A673 (cell line): Measurements from ENCODE around the gene FKBP4. TPM values are rescaled to one million over a fixed set of nuclear protein-coding genes. Genes with fewer than 3 reads are reported as not detected.

Experiments
- BruUV-seq: library from RNA; stranded (reverse); fragments of 400-500 nt; replicated peaks from 2 replicates; lab custom pipeline; 2021; lab: Mats Ljungman, UMichigan
- CTCF ChIA-PET: fragments of 300-600 bp; sonication (Branson Sonifier 250); formaldehyde crosslinking; loops from one replicate; lab custom pipeline; 2022; ENCODE audit warnings: antibody characterized with exemption; lab: Charles Lee
- POLR2A ChIA-PET: fragments of 300-600 bp; sonication (Branson Sonifier 250); formaldehyde crosslinking; loops from one replicate; lab custom pipeline; 2022; ENCODE audit warnings: antibody characterized with exemption; ENCODE audit not compliant: low non-redundant PET; lab: Charles Lee
- DNase-seq: peaks from one replicate; pipeline ENCODE4 v3.0.0-alpha.2; 2015; ENCODE audit warnings: low spot score
- H3K27ac ChIP-seq: fragments of 200-600 bp; sonication (generic); 2 replicates; pipeline ENCODE4 v1.5.1; 2016; ENCODE audit warnings: mixed run types, low read depth, mild to moderate bottlenecking, mixed read lengths, antibody characterized with exemption, low read length; ENCODE audit not compliant: poor library complexity, severe bottlenecking
- H3K27me3 ChIP-seq: fragments of 200-600 bp; sonication (generic); replicated peaks from 2 replicates; pipeline ENCODE4 v1.6.1; 2017; ENCODE audit warnings: mixed run types, low read depth, mild to moderate bottlenecking, mixed read lengths, antibody characterized with exemption, low read length; ENCODE audit not compliant: insufficient read depth, poor library complexity
- H3K36me3 ChIP-seq: fragments of 200-600 bp; sonication (generic); 2 replicates; pipeline ENCODE4 v1.6.1; 2016; ENCODE audit warnings: mixed run types, mild to moderate bottlenecking, mixed read lengths, antibody characterized with exemption, low read length; ENCODE audit not compliant: insufficient read depth, poor library complexity, severe bottlenecking
- H3K4me1 ChIP-seq: fragments of 200-600 bp; sonication (generic); 2 replicates; pipeline ENCODE4 v1.6.1; 2017; ENCODE audit warnings: mixed run types, mild to moderate bottlenecking, mixed read lengths, antibody characterized with exemption, low read length; ENCODE audit not compliant: insufficient read depth, poor library complexity, severe bottlenecking
- H3K4me3 ChIP-seq: fragments of 200-600 bp; sonication (generic); 2 replicates; pipeline ENCODE4 v1.5.1; 2016; ENCODE audit warnings: low read depth, mixed run types, mild to moderate bottlenecking, mixed read lengths, low read length; ENCODE audit not compliant: poor library complexity, severe bottlenecking
- H3K9me3 ChIP-seq: fragments of 200-600 bp; sonication (generic); 2 replicates; pipeline ENCODE4 v1.6.1; 2016; ENCODE audit warnings: mixed run types, low read depth, mild to moderate bottlenecking, mixed read lengths, antibody characterized with exemption, low read length; ENCODE audit not compliant: poor library complexity, severe bottlenecking
- EZH2 ChIP-seq: fragments of 200-600 bp; sonication (generic); IDR thresholded peaks from 2 replicates; pipeline ENCODE4 v1.6.1; 2017; ENCODE audit warnings: borderline replicate concordance, low read depth, mild to moderate bottlenecking, mixed read lengths, antibody characterized with exemption, low read length; ENCODE audit not compliant: poor library complexity, severe bottlenecking
- intact Hi-C: fragments of 100-400 bp; cut with micrococcal nuclease; formaldehyde crosslinking; loops from one replicate; pipeline ENCODE4 v1.10.0; 2022; ENCODE audit not compliant: unreplicated experiment
- total RNA-seq: library from RNA; stranded (reverse); gene quantifications from 2 replicates; pipeline ENCODE4 v1.2.3, GENCODE V29; 2021
- TF ChIP-seq, protein P1 (sequence below): fragments of 300-800, 200-600 bp; sonication (generic); conservative IDR thresholded peaks from 2 replicates; pipeline ENCODE4 v1.5.1; 2017; ENCODE audit warnings: low read depth, mild to moderate bottlenecking, antibody characterized with exemption, low read length, moderate library complexity, mixed read lengths

FKBP4 gene
- total RNA-seq, 1 experiment from 2014 or later = 196 TPM

DNA sequence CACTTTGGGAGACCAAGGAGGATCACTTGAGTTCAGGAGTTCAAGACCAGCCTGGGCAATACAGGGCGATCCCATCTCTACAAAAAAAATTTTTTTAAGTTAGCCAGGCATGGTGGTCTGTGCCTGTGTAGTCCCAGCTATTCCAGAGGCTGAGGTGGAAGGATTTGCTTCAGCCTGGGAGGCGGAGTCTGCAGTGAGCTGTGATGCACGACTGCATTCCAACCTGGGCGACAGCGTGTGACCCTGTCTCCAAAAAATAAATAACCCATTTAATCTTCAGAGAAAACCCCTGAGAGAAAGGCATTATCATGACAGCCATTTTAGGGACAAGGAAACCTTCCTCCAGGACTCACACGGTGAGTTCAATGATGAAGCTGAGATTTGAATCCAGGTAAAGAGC is 3.7 kb upstream of the FKBP4 start:
- H3K27me3 ChIP-seq = no peaks in the 10 kb centered on the region
- H3K4me1 ChIP-seq = peaks cover 5% of the 10 kb centered on the region
- BruUV-seq = no TSS peak
- intact Hi-C loops = no loop called here
- no peak overlapping the region for H3K27ac ChIP-seq
- H3K9me3 ChIP-seq = no peaks in the 10 kb centered on the region
- no peak overlapping the region for H3K4me3 ChIP-seq
- ChIA-PET CTCF (no interaction called here), POLR2A (no interaction called here)
- TF ChIP-seq, protein P1, sequence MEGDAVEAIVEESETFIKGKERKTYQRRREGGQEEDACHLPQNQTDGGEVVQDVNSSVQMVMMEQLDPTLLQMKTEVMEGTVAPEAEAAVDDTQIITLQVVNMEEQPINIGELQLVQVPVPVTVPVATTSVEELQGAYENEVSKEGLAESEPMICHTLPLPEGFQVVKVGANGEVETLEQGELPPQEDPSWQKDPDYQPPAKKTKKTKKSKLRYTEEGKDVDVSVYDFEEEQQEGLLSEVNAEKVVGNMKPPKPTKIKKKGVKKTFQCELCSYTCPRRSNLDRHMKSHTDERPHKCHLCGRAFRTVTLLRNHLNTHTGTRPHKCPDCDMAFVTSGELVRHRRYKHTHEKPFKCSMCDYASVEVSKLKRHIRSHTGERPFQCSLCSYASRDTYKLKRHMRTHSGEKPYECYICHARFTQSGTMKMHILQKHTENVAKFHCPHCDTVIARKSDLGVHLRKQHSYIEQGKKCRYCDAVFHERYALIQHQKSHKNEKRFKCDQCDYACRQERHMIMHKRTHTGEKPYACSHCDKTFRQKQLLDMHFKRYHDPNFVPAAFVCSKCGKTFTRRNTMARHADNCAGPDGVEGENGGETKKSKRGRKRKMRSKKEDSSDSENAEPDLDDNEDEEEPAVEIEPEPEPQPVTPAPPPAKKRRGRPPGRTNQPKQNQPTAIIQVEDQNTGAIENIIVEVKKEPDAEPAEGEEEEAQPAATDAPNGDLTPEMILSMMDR = no peak
- no peak for TF ChIP-seq EZH2
- DNase-seq = no peak
- no peaks in the 10 kb centered on the region for H3K36me3 ChIP-seq

DNA sequence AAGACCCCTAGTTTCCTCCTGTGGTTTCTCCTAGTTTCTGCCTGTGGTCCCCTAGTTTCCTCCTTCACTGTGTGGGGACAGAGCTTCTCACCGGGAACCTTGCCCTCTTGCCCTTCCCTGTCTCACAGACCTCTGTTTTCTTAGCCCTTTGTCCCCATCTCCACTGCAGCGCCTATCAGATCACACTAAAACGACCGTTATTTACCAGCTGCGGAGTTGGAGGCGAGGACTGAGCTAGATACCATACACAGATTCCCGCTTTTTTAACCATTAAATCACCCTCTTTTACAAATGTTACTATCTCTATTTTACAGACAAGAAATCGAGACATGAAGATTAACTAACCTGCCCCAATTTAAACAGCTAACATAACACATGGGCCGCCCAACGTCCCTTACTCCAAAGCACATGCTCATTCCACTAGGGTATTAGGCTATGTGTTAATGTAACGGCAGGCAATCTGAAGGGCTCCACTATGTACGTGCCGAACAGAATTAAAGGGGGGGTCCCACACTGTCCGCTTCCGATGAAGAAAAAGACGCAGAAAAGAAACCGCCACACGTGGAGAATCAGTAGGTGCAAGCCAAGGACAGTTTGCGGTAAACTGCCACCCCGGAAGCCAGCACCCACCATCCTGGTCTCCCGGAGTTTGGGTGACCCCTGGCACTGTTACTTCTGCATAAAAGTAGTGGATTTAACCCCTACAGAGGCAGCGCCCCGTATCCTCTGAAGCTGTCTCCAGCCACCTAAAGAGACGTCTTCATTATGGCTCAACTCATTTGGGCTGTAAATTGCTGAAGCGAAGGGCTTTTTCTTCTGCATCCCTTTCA is 1.9 kb upstream of the FKBP4 start:
- peaks cover 15% of the 10 kb centered on the region for H3K4me1 ChIP-seq
- no peak overlapping the region for H3K4me3 ChIP-seq
- BruUV-seq = no TSS peak
- intact Hi-C loops = no loop called here
- POLR2A ChIA-PET = no interaction called here
- no peaks in the 10 kb centered on the region for H3K9me3 ChIP-seq
- no peak for DNase-seq
- peaks cover 15% of the 10 kb centered on the region for H3K36me3 ChIP-seq
- TF ChIP-seq, protein P1 = no peak
- TF ChIP-seq EZH2 = no peak
- no peak overlapping the region for H3K27ac ChIP-seq
- no peaks in the 10 kb centered on the region for H3K27me3 ChIP-seq
- CTCF ChIA-PET = interaction anchor here (1.0 kb wide), 1 partner anchor 8 kb away, joined by 5 read pairs; no protein-coding TSS in a partner anchor

DNA sequence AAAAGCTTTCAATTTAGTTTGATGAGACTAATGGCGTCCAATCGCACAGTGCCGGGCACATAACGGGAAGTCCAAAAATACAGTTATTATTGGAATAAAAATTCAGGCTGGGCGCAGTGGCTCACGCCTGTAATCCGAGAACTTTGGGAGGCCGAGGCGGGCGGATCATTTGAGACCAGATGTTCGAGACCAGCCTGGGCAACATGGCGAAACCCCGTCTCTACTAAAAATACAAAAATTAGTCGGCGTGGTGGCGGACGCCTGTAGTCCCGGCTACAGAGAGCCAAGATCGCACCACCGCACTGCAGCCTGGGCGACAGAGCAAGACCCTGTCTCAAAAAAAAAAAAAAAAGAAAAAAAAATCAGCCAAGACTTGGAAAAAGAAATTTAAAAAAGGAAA is 1.2 kb upstream of the FKBP4 start:
- POLR2A ChIA-PET = no interaction called here
- H3K27ac ChIP-seq = no peak overlapping the region
- TF ChIP-seq EZH2 = no peak
- TF ChIP-seq, protein P1 = no peak
- no peaks in the 10 kb centered on the region for H3K9me3 ChIP-seq
- peaks cover 15% of the 10 kb centered on the region for H3K4me1 ChIP-seq
- intact Hi-C loops = no loop called here
- H3K27me3 ChIP-seq = no peaks in the 10 kb centered on the region
- CTCF ChIA-PET = no interaction called here
- BruUV-seq = no TSS peak
- H3K36me3 ChIP-seq = peaks cover 21% of the 10 kb centered on the region
- DNase-seq = no peak
- no peak overlapping the region for H3K4me3 ChIP-seq
